GM12872 (cell line): ENCODE data around the gene TASOR2.

Experiments used
- CTCF ChIP-seq: IDR thresholded peaks from 3 replicates; pipeline ENCODE4 v1.5.1; 2011; ENCODE audit warnings: low read depth, mild to moderate bottlenecking, low read length, moderate library complexity; ENCODE audit not compliant: insufficient read depth

The TASOR2 gene

GRCh38 chr10:5679037-5679435 is 5.6 kb upstream of the TASOR2 start:
- TF ChIP-seq CTCF: no peak

GRCh38 chr10:5679606-5680005 is 5.0 kb upstream of the TASOR2 start:
- TF ChIP-seq CTCF: no peak

- no peak for TF ChIP-seq CTCF
Measured at GRCh38 chr10:5681930-5682329, 2.7 kb upstream of the TASOR2 start.

- no peak for TF ChIP-seq CTCF
Measured at GRCh38 chr10:5683065-5683464, 1.6 kb upstream of the TASOR2 start.

- peak; percentile 62; the same call in 2 of the 3 replicates for TF ChIP-seq CTCF
Measured at GRCh38 chr10:5684971-5685763, 529 bp downstream of the TASOR2 start.

GRCh38 chr10:5685764-5686240 is 1.2 kb downstream of the TASOR2 start:
- TF ChIP-seq CTCF: no peak

- no peak for TF ChIP-seq CTCF
Measured at GRCh38 chr10:5688587-5688986, 3.9 kb downstream of the TASOR2 start.

GRCh38 chr10:5691786-5692185 is 7.1 kb downstream of the TASOR2 start:
- no peak for TF ChIP-seq CTCF
